Effector CD8-positive, alpha-beta T cell (primary cell): ENCODE measurements around the gene PNCK.
"Not testable (repeated sequence)": the region's sequence is repeated elsewhere in the genome, so short reads cannot be mapped to it uniquely, and the experiment has no call there.

Source experiments
- DNase-seq: peaks from one replicate; lab custom pipeline; 2025; lab: John Stamatoyannopoulos, UW
- total RNA-seq, 4 experiments: gene quantifications; one replicate each; lab custom pipeline; 2026; lab: John Stamatoyannopoulos, UW

PNCK gene
- total RNA-seq: 0 to 0.54 (median 0.32) reads per million in 4 experiments

GRCh38 chrX:153673428-153674218, at the start of gene PNCK:
Gene PNCK, minus strand, starts transcription at chrX:153673813. Its CDS starts 737 bp downstream, at chrX:153673076.
- DNase-seq: no peak

GRCh38 chrX:153722704-153723350, 49.2 kb upstream of the PNCK start:
- DNase-seq: no peak

- DNase-seq: no peak
Observed at GRCh38 chrX:153719701-153720100, 46.1 kb upstream of the PNCK start.

- no peak for DNase-seq
Observed at GRCh38 chrX:153719238-153719637, 45.6 kb upstream of the PNCK start.

- DNase-seq: no peak
Observed at GRCh38 chrX:153717445-153717844, 43.8 kb upstream of the PNCK start.

- no peak for DNase-seq
Observed at GRCh38 chrX:153714256-153714655, 40.6 kb upstream of the PNCK start.

GRCh38 chrX:153709726-153710674, 36.4 kb upstream of the PNCK start:
- DNase-seq: no peak

GRCh38 chrX:153708415-153708814, 34.8 kb upstream of the PNCK start:
- no peak for DNase-seq

- no peak for DNase-seq
Observed at GRCh38 chrX:153707406-153707805, 33.8 kb upstream of the PNCK start.

- DNase-seq: no peak
Observed at GRCh38 chrX:153706799-153707198, 33.2 kb upstream of the PNCK start.

GRCh38 chrX:153705403-153706060, 31.9 kb upstream of the PNCK start:
- not testable (repeated sequence) for DNase-seq

GRCh38 chrX:153704631-153705402, 31.2 kb upstream of the PNCK start:
- not testable (repeated sequence) for DNase-seq

- no peak for DNase-seq
Observed at GRCh38 chrX:153704021-153704526, 30.5 kb upstream of the PNCK start.

- DNase-seq: no peak
Observed at GRCh38 chrX:153703036-153703370, 29.4 kb upstream of the PNCK start.

GRCh38 chrX:153702336-153703035, 28.9 kb upstream of the PNCK start:
- DNase-seq: no peak

GRCh38 chrX:153701706-153702105, 28.1 kb upstream of the PNCK start:
- DNase-seq: no peak

GRCh38 chrX:153700967-153701366, 27.4 kb upstream of the PNCK start:
- DNase-seq: no peak

- DNase-seq: no peak
Observed at GRCh38 chrX:153700376-153700945, 26.8 kb upstream of the PNCK start.

GRCh38 chrX:153699784-153700371, 26.3 kb upstream of the PNCK start:
- DNase-seq: not testable (repeated sequence)
